GM19463 (cell line): Measurements from ENCODE around the gene UBE3A.
A peak's percentile ranks its signal among the peaks of the same experiment; 100 is the strongest.
"Not testable (repeated sequence)": the region's sequence is repeated elsewhere in the genome, so short reads cannot be mapped to it uniquely, and the experiment has no call there.

Experiments
- ATAC-seq: cut with Tn5 transposase; IDR thresholded peaks from one replicate; pipeline ENCODE4 v1.9.1; 2021; ENCODE audit warnings: mild to moderate bottlenecking, moderate library complexity; ENCODE audit not compliant: unreplicated experiment

Gene UBE3A

DNA sequence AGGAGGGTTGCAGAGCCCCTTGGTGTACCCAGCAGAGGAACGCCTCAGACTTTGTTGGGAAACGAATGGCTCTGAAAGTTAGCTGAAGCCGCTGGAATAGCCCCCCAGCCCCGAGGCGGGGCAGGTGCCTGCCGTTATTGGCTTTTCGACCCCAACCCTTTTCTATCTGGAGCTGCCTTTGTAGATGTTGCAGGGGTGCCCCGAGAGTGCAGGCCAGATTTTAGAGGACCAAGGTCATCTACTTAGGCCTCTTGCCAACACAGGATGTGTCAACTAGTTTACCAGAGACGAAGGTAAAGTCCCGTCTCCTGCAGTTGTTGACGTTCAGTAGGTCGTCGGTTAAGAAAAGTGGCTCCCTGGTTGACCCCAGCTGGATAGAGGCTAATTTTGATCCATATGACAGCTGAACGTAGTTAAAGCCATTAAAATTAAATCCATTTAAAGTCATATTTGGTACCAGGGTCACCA lies 579 bp upstream of the UBE3A start:
- peak; percentile 3 for ATAC-seq

DNA sequence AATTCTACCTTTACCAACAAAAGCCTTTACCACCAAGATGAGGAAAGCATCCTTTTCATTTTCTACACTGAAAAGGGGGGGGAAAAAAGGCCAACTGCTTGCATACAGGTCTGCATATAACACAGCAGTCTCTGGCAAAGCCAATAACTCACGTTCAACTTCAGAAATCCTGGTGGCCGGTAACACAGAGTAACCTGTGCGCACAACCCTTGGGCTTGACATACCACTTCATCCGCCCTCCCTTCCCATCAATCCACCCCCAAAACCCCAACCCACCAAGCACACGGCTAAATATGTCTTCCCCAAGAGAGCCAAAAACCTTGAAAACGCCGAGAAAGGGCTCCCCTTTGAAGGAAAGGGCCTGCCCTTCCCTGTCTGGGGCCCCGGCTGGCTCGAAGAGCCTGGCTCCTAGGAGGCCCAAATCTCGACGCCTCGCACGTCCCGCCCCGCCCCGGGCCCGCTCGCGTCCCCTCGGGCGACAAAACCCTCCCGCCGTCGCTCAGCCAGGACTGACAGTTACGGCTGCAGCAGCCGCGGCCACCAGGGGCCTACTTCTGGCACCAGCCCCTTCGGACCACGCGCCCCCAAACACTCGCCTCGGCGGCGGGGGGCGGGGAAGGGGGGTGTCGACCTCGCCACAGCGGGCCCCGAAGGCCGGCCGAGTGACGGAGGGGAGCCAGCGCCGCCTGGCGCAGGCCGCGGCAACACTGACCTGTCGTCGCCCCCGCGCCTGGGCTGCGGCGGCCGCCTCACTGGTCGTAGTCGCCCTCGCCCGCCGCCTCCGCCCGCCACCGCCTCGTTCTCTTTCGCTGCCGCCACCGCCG lies 835 bp downstream of the UBE3A start:
- ATAC-seq: peak; percentile 44

DNA sequence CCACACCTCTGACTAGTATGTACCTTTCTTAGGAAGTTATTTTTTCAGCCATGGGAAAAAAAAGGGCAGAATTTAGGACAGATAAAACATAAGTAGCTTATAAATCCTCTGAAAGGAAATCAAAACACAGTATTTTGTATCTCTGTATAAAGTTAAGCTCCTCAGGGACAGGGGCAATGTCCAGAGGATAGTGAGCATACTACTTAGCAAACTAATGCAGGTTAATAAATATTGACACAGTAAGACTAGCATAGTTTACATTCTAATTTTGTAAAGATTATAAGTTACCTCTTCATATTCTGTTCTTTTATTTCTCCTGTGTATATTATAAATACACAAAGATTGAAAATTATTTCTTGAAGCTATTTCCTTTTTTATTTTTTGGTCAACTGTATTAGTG lies 2.1 kb downstream of the UBE3A start:
- ATAC-seq: no peak

DNA sequence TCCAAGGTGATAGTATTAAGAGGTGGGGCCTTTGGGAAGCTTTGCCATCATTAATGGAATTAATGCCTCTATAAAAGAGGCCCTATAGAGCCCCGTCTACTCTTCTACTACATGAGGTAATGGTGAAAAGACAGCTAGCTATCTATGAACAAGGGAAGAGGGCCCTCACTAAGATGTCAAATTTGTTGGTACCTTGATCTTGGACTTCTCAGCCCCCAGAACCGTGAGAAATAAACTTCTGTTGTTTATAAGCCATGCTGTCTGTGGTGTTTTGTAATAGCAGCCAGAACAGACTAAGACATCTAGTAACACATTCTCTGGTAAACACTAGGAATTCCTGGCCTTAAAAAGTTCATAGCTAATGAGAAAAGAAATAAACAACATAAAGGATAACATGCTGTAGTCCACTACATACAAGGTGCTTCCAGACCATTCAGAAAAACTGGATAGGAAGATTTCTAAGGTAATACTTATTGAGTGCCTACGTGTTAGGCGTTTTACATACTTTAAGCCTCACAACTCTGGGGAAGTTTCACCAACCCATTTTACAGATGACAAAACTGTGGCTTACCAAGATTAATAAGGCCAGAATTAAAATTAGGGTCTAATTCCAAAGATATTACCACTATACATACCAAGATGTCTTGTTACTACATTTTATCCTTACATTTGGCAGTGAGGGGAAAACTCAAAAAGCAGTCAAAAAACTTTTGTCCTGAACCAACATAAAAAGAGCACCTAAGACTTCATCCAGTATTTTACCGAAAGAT lies 3.2 kb downstream of the UBE3A start:
- ATAC-seq: no peak

DNA sequence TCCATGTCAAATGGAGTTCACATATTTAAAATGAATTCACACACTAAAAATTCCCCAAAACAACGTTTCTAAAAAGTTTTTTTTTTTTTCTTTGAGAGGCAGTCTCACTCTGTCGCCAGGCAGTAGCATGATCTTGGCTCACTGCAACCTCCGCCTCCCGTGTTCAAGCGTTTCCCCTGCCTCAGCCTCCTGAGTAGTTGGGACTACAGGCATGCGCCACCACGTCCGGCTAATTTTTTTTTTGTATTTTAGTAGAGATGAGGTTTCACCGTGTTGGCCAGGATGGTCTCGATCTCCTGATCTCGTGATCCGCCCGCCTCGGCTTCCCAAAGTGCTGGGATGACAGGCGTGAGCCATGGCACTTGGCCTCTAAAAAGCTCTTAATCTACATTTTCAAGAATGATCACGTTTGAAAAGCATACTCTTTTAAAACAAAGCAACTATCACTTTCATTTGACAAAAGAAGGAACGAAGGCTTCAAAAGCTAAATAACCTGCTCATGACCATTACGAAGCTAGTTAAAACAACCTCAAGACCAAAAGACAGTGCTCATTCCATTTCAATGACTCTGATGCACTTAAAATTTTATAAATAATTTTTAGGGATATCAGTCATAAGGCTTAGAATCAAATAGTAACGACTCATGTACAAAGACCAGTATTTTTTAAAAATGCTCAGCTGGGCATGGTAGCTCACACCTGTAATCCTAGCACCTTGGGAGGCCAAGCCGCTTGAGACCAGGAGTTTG lies 5.5 kb downstream of the UBE3A start:
- no peak for ATAC-seq

DNA sequence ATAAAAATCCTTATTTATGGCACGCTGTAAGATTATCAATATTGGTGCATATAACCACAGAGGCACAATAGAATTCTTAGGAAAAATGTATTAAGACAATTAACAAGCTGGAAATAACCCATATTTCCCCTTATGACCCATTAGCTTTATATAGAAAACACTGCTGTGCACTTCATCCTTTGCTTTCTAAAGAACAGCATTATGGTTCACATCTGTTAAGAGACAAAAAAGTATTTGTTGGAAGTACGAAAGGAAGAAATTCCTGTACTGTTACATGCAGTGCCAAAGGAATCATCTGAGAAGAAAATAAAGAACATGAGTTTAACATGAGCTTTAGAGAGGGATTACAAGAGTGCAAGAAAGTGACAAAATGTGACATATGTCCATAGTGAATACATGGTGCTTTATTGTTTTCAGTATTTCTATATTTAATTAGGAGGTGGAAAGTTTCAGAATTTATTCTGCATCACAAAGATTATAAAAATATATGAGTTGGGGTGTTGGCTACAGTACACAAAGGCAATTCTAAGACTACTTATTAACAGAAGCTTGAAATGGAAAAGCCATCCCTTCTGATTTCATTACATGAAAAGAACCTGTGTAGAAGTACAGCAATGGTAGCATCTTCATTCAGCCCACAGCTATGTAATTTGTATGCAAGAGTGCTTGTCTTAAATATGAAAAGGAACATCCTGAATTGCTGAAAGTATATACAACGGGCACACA lies 6.8 kb downstream of the UBE3A start:
- ATAC-seq: no peak

DNA sequence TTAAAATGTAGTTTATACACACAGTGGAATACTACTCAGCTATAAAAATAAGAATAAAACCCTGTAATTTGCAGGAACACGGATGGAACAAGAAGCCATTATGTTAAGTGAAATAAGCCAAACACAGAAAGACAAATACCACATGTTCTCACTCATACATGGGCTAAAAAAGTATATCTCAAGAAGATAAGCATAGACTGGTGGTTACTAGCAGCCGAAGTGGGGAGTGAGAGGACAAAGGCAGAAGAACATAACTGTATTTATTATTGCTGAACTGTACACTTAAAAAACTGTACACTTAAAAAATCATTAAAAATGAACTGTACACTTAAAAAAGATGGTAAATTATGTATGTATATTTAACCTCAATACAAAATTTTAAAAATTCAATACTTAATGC lies 11.0 kb downstream of the UBE3A start:
- no peak for ATAC-seq

DNA sequence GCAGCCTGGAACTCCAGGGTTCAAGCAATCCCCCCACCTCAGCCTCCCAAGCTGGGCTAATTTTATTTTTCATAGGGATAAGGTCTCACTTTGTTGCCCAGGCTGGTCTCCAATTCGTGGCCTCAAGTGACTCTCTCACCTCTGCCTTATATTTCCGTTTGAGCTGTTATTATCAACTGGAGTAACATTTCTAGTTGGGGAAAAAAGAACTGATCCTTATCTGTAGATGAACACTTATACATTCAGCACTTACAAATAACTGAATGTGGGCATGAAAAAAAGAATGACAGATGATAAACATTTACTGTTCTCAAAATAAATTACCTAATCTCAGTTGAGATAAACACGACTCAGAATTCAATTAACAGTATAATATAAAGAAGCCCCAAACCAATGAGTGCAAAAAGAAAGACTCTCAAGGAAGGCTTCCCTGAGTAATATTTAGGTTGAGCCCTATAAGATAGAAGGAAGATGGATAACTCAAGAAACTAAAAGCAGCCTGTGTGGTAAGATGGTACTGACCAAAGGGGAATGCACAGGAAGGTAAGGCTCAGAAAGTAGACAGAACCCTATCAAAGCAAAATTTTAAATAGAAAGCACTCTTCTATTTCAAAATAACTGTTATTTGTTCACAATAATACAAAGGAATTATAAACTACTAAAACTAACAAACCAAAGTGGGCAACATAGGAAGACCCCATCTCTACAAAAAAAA lies 11.8 kb downstream of the UBE3A start:
- ATAC-seq: no peak

DNA sequence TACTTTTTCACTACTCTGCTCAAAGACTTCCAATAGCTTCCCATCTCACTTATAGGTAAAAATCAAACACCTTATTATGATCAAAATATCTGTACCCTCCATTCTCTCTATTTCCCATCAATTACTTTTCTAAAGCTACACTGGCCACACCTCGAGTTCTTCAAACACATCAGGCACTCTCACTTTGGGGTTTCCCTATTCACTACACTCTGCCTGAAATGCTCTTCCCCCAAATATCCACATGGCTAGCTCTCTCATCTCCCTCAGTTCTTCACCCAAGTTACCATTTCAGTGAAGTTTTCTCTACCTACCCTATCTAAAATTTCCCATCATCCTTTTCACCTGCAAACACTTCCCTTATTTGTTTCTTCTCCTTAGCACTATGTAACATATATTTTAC lies 14.8 kb downstream of the UBE3A start:
- no peak for ATAC-seq

DNA sequence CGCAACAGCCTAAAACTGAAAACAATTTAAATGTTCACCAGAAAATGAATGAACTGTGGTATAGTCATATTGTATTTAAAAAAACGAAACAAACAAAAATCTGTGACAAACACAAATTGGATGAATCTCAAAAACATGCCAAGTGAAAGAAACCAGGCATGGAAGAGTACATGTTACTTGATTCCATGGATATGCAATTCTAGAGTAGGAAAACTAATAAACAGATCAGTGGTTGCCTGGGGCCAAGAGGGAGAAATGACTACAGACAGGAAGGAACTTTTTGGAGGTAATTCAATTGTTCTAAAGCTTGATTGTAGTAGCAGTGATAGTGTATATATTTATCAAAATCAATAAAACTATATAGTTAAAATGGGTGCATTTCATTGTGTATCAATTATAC lies 16.8 kb downstream of the UBE3A start:
- ATAC-seq: no peak

DNA sequence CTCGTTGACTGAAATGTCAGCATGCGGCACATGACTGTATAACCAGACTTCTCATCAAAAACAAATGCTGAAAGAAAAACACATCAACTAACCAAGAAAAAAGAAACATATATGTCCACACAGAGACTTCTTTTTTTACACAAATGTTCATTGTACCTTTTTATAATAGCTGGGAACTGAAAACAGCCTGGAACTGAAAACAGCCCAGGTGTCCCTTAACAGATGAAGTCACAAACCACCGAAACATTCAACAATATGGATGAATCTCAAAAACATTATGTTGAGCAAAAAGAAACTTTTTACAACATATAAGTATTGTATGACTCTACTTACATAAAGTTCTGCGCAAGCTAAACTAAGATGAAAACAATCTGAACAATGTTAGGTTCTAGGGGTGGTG lies 20.6 kb downstream of the UBE3A start:
- ATAC-seq: no peak

DNA sequence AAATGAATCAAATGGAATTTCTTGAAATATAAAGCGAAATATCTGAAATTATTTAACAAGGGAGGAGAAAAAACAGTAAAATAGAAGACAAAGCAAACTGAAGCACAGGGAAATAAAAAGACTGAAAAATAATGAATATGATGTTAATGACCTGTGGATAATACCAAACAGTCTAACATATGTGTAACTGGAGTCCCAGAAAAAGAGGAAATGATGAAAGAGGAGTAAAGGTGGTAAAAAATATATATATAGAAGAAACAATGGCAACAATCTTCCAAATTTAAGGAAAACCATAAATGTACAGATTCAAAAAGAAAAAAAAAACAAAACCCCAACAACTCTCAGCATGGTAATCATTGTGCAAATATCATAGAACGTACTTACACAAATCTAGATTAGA lies 21.2 kb downstream of the UBE3A start:
- ATAC-seq: no peak

DNA sequence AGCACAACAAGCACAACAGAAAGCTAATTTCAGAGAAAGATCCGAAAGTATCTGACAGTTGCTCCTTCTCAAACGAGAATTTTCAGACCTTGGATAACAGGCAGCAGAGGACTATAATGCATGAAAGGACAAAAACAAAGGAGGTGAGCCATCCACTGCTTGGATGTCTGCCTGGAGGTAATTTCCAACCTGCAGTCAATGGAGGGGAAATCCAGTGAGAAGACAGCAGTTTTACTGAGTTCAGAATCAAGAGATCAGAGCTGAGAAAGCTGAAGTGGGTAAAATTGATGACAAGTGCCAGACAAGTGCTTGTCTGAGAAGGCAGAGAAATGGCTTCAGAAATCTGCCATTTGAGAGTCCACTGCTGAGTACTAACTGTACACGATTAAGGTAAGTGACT lies 22.1 kb downstream of the UBE3A start:
- ATAC-seq: peak; percentile 76

DNA sequence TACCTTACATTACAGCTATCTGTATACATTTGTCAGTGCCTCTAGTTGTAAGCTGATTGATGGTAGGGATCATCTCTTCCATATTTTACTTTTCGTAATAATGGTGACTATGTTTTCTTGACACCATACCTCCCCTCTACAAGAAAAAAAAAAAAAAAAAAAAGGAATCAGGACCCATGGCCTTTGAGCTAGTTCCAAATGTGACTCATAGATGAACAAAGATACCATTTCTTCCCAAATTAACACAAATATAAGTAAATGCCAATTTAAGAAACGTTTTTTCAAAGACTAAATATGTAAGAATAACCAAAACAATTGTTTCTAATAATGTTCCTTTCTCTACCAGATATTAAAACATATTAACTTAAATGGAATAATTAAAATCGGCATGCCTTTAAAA lies 23.1 kb downstream of the UBE3A start:
- no peak for ATAC-seq

DNA sequence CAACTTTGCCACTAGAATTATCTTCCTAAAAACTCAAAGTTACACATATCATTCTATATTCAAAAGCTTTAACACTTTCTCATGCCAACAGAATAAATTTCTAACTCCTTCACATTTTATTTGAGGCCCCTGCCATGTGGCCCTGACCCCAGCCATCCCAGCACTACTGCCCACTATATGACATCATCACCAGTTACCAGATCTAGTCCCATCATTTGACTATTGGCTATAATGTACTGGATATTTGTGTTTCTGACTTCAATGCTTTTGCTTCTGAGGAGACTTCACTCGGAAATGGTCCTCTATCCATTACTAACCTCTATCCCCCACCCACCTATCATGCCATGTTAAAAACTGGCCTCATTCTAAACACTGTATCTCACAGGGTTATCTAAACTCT lies 23.6 kb downstream of the UBE3A start:
- no peak for ATAC-seq

DNA sequence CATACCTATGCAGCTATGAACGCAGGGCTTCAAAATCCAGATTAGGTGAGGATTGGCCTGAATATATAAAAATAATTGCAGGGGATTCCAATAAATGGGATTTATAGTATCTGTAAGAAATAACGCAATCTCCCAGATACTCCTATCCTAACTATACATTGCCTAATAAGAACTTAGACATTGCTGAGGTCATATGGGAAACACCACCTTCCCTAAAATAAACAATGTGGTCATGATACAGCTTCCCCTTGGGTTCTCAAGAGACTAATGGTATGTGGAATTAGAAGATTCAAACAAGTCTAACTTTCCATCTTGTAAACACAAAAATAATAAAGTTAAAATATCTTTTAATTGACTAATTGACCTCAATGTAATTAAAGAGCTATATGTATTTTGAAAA lies 28.2 kb downstream of the UBE3A start:
- no peak for ATAC-seq

DNA sequence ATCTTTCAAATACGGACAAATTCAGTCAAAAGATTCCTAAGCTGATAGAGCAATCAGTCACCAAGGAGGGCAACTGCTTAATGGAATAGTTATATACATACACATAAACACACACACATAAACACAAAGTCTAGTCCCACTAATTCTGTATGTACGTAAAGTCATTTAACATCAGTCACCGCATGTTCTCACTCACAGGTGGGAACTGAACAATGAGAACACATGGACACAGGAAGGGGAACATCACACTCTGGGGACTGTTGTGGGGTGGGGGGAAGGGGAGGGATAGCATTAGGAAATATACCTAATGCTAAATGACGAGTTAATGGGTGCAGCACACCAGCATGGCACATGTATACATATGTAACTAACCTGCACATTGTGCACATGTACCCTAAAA lies 29.1 kb downstream of the UBE3A start:
- not testable (repeated sequence) for ATAC-seq

DNA sequence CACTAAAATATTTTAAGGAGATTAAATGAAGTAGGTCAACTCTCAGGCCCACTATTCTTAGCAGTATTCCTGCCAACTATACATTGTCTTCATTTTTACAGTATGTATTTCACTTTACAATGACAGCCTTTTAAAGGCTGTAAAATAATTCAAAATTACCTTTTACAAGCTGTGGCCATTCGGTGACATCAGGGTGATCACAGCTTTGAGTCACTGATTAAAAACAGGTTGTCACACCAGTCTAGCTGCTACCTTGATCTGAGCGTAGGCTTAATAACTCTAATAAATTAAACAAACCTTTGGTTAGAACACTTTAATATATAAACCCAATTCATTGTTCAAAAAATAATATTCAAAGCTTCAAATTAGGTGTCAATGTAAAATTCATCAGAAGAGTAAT lies 29.9 kb downstream of the UBE3A start:
- no peak for ATAC-seq

DNA sequence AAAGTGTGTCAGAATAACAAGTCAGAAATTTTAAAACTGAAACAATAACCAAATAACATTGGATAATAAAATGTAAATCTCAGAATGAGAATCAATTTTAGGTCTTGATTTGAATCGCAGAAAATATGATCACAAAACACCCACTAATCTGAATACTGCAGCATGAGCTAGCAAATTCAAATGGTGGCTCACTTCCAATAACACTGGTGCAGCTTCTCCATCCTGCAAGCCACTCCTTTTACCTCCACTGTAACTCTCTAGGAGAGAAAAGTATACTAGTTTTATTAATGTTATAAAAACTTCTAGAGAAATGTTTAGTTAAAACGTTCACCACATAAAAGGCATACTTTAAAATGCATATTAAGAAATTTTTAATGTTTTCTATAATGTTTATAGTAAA lies 30.4 kb downstream of the UBE3A start:
- ATAC-seq: no peak

DNA sequence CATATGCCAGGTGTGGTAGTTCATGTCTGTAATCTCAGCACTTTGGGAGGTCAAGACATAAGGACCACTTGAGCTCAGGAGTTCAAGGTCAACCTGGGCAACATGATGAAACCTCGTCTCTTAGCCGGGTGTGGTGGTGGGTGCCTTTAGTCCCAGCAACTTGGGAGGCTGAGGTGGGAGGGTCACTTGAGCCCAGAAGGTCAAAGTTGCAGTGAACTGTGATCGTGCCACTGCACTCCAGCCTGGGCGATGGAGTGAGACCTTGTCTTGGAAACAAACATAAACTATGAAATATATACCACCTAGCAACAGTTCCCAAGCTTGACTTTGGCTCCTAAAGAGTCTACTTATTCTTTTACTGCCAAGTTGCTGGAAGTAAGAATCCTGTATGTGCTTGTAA lies 30.9 kb downstream of the UBE3A start:
- ATAC-seq: no peak
